H1 (cell line): Measurements from ENCODE around the gene KLHDC1. TPM values are rescaled to one million over a fixed set of nuclear protein-coding genes. Genes with fewer than 3 reads are reported as not detected.

ENCODE experiments used
- CTCF ChIA-PET: fragments of 300-600 bp; sonication (Branson Sonifier 250); formaldehyde crosslinking; loops from one replicate; lab custom pipeline; 2021; ENCODE audit not compliant: partially characterized antibody; lab: Charles Lee
- POLR2A ChIA-PET: fragments of 300-600 bp; sonication (Branson Sonifier 250); formaldehyde crosslinking; loops from one replicate; lab custom pipeline; 2021; ENCODE audit warnings: inconsistent platforms; ENCODE audit not compliant: partially characterized antibody; lab: Charles Lee
- DNase-seq, 2 experiments: peaks; one replicate each; pipeline versions ENCODE4 v3.0.0 to v3.0.0-alpha.2; 2010 to 2022; ENCODE audit warnings: low spot score in 2 of 2, low read depth in 1 of 2, mixed read lengths in 1 of 2
- FAIRE-seq: peaks from 2 replicates; lab custom pipeline; 2011; peaks lifted over from hg19 to GRCh38; lab: Jason Lieb, UNC
- H2AFZ ChIP-seq: 2 replicates; pipeline ENCODE4 v1.8.1; 2012; ENCODE audit warnings: low read length, inconsistent platforms
- H2AK5ac ChIP-seq: 2 replicates; pipeline ENCODE4 v1.6.1; 2013; ENCODE audit warnings: low read depth, low read length
- H2BK120ac ChIP-seq: replicated peaks from 2 replicates; pipeline ENCODE3; 2013; ENCODE audit warnings: low read depth, low read length, inconsistent platforms
- H2BK12ac ChIP-seq: 2 replicates; pipeline ENCODE4 v1.6.1; 2013; ENCODE audit warnings: low read depth, low read length
- H2BK15ac ChIP-seq: 2 replicates; pipeline ENCODE4 v1.6.1; 2013; ENCODE audit warnings: low read length
- H2BK20ac ChIP-seq: 2 replicates; pipeline ENCODE4 v1.6.1; 2013; ENCODE audit warnings: low read length
- H2BK5ac ChIP-seq: 2 replicates; pipeline ENCODE4 v1.6.1; 2013; ENCODE audit warnings: low read depth, low read length
- H3K14ac ChIP-seq: 2 replicates; pipeline ENCODE4 v1.6.1; 2013; ENCODE audit warnings: inconsistent platforms; ENCODE audit not compliant: insufficient read length
- H3K18ac ChIP-seq: 2 replicates; pipeline ENCODE4 v1.6.1; 2013; ENCODE audit warnings: low read length; ENCODE audit errors: extremely low read depth
- H3K23ac ChIP-seq: 2 replicates; pipeline ENCODE4 v1.6.1; 2013; ENCODE audit warnings: inconsistent platforms; ENCODE audit not compliant: insufficient read length
- H3K23me2 ChIP-seq: 2 replicates; pipeline ENCODE4 v1.6.1; 2013; ENCODE audit warnings: low read depth, low read length
- H3K27ac ChIP-seq: 2 replicates; pipeline ENCODE4 v1.6.1; 2011; ENCODE audit warnings: low read depth, low read length, inconsistent platforms
- H3K27me3 ChIP-seq, 4 experiments: replicated peaks in 1 of 4; 1 replicate in 1 of 4; 2 replicates in 3 of 4; pipeline versions ENCODE4 v1.6.1 to v1.8.1; 2011 to 2013; ENCODE audit warnings: low read length in 3 of 4, mild to moderate bottlenecking in 3 of 4, inconsistent platforms in 2 of 4, mixed read lengths in 2 of 4, moderate library complexity in 1 of 4; ENCODE audit not compliant: control insufficient read depth in 3 of 4, insufficient read depth in 3 of 4; ENCODE audit errors: extremely low read depth in 1 of 4
- H3K36me3 ChIP-seq, 4 experiments: 2 replicates each; pipeline versions ENCODE4 v1.6.1 to v1.8.1; 2011 to 2013; ENCODE audit warnings: mild to moderate bottlenecking in 4 of 4, low read length in 3 of 4, moderate library complexity in 2 of 4, control low read depth in 1 of 4, inconsistent platforms in 1 of 4; ENCODE audit not compliant: insufficient read depth in 4 of 4, control insufficient read depth in 2 of 4
- H3K4ac ChIP-seq: replicated peaks from 2 replicates; pipeline ENCODE3; 2013; ENCODE audit warnings: low read length, low read depth, mixed read lengths, inconsistent platforms; ENCODE audit not compliant: insufficient read length
- H3K4me1 ChIP-seq, 4 experiments: replicated peaks in 1 of 4; 1 replicate in 1 of 4; 2 replicates in 3 of 4; pipeline versions ENCODE4 v1.6.1 to v1.8.1; 2011 to 2013; ENCODE audit warnings: low read length in 3 of 4, inconsistent platforms in 2 of 4, mixed read lengths in 1 of 4; ENCODE audit not compliant: insufficient read depth in 4 of 4, control insufficient read depth in 3 of 4
- H3K4me2 ChIP-seq, 2 experiments: 2 replicates each; pipeline versions ENCODE4 v1.6.1 to v1.8.1; 2011 to 2013; ENCODE audit warnings: low read depth in 2 of 2, low read length in 2 of 2, control low read depth in 1 of 2, inconsistent platforms in 1 of 2, mild to moderate bottlenecking in 1 of 2; ENCODE audit not compliant: insufficient read depth in 1 of 2
- H3K4me3 ChIP-seq, 4 experiments: fragments of 200-600, 300-600 bp in 1 of 4; sonication (generic), shearing (Covaris generic), sonication (Bioruptor Twin) in 1 of 4; 2 replicates each; pipeline versions ENCODE4 v1.5.1 to v1.8.1; 2011 to 2016; ENCODE audit warnings: low read length in 4 of 4, low read depth in 3 of 4, control low read depth in 2 of 4, inconsistent platforms in 2 of 4, mild to moderate bottlenecking in 2 of 4, mixed read lengths in 1 of 4, moderate library complexity in 1 of 4; ENCODE audit not compliant: insufficient read depth in 2 of 4; ENCODE audit errors: extremely low read depth in 1 of 4
- H3K56ac ChIP-seq: replicated peaks from 2 replicates; pipeline ENCODE3; 2013; ENCODE audit warnings: low read depth, mild to moderate bottlenecking, mixed read lengths, low read length, inconsistent platforms; ENCODE audit not compliant: insufficient read length
- H3K79me1 ChIP-seq: 2 replicates; pipeline ENCODE4 v1.6.1; 2013; ENCODE audit warnings: low read depth, low read length, control low read depth
- H3K79me2 ChIP-seq, 2 experiments: 2 replicates each; pipeline versions ENCODE4 v1.6.1 to v1.8.1; 2012 to 2013; ENCODE audit warnings: low read length in 2 of 2, mild to moderate bottlenecking in 2 of 2, inconsistent platforms in 1 of 2; ENCODE audit not compliant: insufficient read depth in 2 of 2, control insufficient read depth in 1 of 2
- H3K9ac ChIP-seq, 4 experiments: replicated peaks in 1 of 4; 1 replicate in 1 of 4; 2 replicates in 3 of 4; pipeline versions ENCODE4 v1.6.1 to v1.8.1; 2011 to 2013; ENCODE audit warnings: low read depth in 3 of 4, low read length in 3 of 4, control low read depth in 2 of 4, mild to moderate bottlenecking in 2 of 4, moderate library complexity in 2 of 4, inconsistent platforms in 1 of 4; ENCODE audit errors: extremely low read depth in 1 of 4
- H3K9me3 ChIP-seq, 2 experiments: 2 replicates each; pipeline versions ENCODE4 v1.6.1 to v1.8.1; 2012 to 2013; ENCODE audit warnings: mild to moderate bottlenecking in 2 of 2, moderate library complexity in 2 of 2, control low read depth in 1 of 2, inconsistent platforms in 1 of 2, low read depth in 1 of 2, low read length in 1 of 2, mixed read lengths in 1 of 2; ENCODE audit not compliant: insufficient read depth in 2 of 2
- H4K20me1 ChIP-seq, 2 experiments: replicated peaks in 1 of 2; 2 replicates each; pipeline versions ENCODE3 to v1.8.1; 2011 to 2013; ENCODE audit warnings: inconsistent platforms in 2 of 2, low read length in 2 of 2, mild to moderate bottlenecking in 1 of 2; ENCODE audit not compliant: insufficient read depth in 2 of 2, control insufficient read depth in 1 of 2
- H4K5ac ChIP-seq: 2 replicates; pipeline ENCODE4 v1.6.1; 2013; ENCODE audit warnings: low read length, low read depth, mixed read lengths, inconsistent platforms; ENCODE audit not compliant: insufficient read length
- H4K8ac ChIP-seq: 2 replicates; pipeline ENCODE4 v1.8.0; 2013; ENCODE audit warnings: mild to moderate bottlenecking, moderate library complexity, low read length, inconsistent platforms; ENCODE audit not compliant: insufficient read depth; ENCODE audit errors: extremely low read depth
- H4K91ac ChIP-seq: replicated peaks from 2 replicates; pipeline ENCODE3; 2013; ENCODE audit warnings: low read length, mixed read lengths, inconsistent platforms; ENCODE audit not compliant: insufficient read length
- JUND ChIP-seq: IDR thresholded peaks from 2 replicates; pipeline ENCODE4 v1.6.1; 2011; ENCODE audit warnings: mild to moderate bottlenecking, improper control_type of control experiment, low read length
- WGBS, 2 experiments: shearing (Covaris generic) in 1 of 2; methylation state at CpG; one replicate each; pipeline versions ENCODE4 v1.1.6 to v1.1.7; 2013 to 2015; ENCODE audit warnings: low lambda C conversion rate in 2 of 2, mixed read lengths in 2 of 2, inconsistent platforms in 1 of 2, low coverage in 1 of 2, missing lambda C conversion rate in 1 of 2; ENCODE audit not compliant: insufficient replicate concordance in 2 of 2, insufficient coverage in 1 of 2, insufficient read length in 1 of 2; ENCODE audit errors: extremely low coverage in 1 of 2, missing lambda C conversion rate in 1 of 2; 5-methylcytosine and 5-hydroxymethylcytosine counted together
- polyA plus RNA-seq, 7 experiments: library from polyadenylated mRNA; depleted of rRNA in 3 of 7; stranded (reverse) in 5 of 7; unstranded in 2 of 7; fragments of >200 nt in 5 of 7; fragments of 200-250 nt in 2 of 7; gene quantifications; 1 replicate in 5 of 7; 2 replicates in 1 of 7; 4 replicates in 1 of 7; pipeline versions ENCODE4 v1.2.1 to v1.2.3, GENCODE V29; 2011 to 2013; ENCODE audit warnings: missing spikeins in 2 of 7, mixed read lengths in 2 of 7
- total RNA-seq: library from RNA; stranded (reverse); fragmentation: NEBNext Ultra II Directional; extraction: Animal tissue kit (Norgen Biotek cat#: 25700); gene quantifications from 2 replicates; pipeline ENCODE4 v1.2.1, GENCODE V29; 2021
- TF ChIP-seq, protein P1 (sequence below), 3 experiments: IDR thresholded peaks; 1 replicate in 2 of 3; 2 replicates in 1 of 3; pipeline versions ENCODE4 v1.5.1 to v1.6.1; 2011; ENCODE audit warnings: low read length in 3 of 3, mild to moderate bottlenecking in 3 of 3, inconsistent platforms in 2 of 3, low read depth in 1 of 3, moderate library complexity in 1 of 3; ENCODE audit not compliant: insufficient read depth in 1 of 3; ENCODE audit errors: control extremely low read depth in 1 of 3

Gene KLHDC1
- total and polyA plus RNA-seq, 2 of the 8 experiments (the other 6 are each of a cell fraction or from before 2014, with no cell fraction given) = 0.08 TPM; not detected in 1

DNA sequence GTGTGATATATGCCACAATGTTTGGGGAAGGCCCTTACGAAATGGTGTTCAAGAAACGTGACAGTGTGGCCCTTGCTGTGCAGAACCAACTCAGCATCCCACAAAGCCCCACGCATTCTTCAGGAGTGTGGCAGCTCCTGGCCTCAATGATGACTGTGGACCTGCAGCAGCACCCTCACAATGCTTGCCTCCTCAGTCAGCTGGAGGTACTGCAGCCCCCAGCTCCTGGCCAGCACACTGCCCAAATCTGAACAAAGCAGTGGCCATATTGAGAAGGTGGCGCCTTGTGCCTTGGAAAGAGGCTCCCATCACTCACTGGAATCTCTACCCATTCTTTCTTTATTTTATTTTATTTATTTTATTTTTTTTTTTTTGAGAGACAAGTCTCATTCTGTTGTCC, 15.3 kb upstream of the KLHDC1 start:
- POLR2A ChIA-PET = interaction anchor here (0.9 to 1.8 kb wide), 4 partner anchors 10 to 90 kb away, joined by 3 to 11 read pairs (median 4); partner anchors contain the start of genes KLHDC2 and POLE2
- CTCF ChIA-PET = interaction anchor here (0.9 to 1.6 kb wide), 4 partner anchors 9 to 41 kb away, joined by 3 to 4 read pairs (median 3); no protein-coding TSS in a partner anchor

More for the DNA sequence above, 15.3 kb upstream of the KLHDC1 start:
- H3K18ac ChIP-seq = no peak overlapping the region
- no peak overlapping the region for H2BK120ac ChIP-seq
- no peak overlapping the region for H3K4me2 ChIP-seq
- H3K23me2 ChIP-seq = no peaks in the 10 kb centered on the region
- no peak overlapping the region for H2BK12ac ChIP-seq
- H4K20me1 ChIP-seq = peaks cover 0 to 4% of the 10 kb centered on the region in 2 experiments
- H3K4me1 ChIP-seq = no peaks in the 10 kb centered on the region
- H3K27ac ChIP-seq = no peak overlapping the region
- no peak overlapping the region for H2BK20ac ChIP-seq
- H2AK5ac ChIP-seq = no peak overlapping the region
- H2BK15ac ChIP-seq = no peak overlapping the region
- H3K79me1 ChIP-seq = no peaks in the 10 kb centered on the region
- H3K23ac ChIP-seq = no peak overlapping the region
- 90% methylated on average over 4 of the region's 4 CpGs; no CpG with 5 or more reads in 1 of the 2 experiments for WGBS, 2 experiments
- no peak overlapping the region for H3K9ac ChIP-seq
- no peak for TF ChIP-seq JUND
- TF ChIP-seq, protein P1, sequence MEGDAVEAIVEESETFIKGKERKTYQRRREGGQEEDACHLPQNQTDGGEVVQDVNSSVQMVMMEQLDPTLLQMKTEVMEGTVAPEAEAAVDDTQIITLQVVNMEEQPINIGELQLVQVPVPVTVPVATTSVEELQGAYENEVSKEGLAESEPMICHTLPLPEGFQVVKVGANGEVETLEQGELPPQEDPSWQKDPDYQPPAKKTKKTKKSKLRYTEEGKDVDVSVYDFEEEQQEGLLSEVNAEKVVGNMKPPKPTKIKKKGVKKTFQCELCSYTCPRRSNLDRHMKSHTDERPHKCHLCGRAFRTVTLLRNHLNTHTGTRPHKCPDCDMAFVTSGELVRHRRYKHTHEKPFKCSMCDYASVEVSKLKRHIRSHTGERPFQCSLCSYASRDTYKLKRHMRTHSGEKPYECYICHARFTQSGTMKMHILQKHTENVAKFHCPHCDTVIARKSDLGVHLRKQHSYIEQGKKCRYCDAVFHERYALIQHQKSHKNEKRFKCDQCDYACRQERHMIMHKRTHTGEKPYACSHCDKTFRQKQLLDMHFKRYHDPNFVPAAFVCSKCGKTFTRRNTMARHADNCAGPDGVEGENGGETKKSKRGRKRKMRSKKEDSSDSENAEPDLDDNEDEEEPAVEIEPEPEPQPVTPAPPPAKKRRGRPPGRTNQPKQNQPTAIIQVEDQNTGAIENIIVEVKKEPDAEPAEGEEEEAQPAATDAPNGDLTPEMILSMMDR (IDR thresholded peaks at IDR 0.05; ENCODE audit: control extremely low read depth in 1 of 3, insufficient read depth in 1 of 3, low read depth in 1 of 3, low read length in 3 of 3) = peak in 2 of 3 experiments; percentile 35 to 36; a peak in 2 of 4 replicates
- TF ChIP-seq, all 59 proteins: peak for 1
- Histone ChIP-seq H2AFZ (no peak overlapping the region), H2BK5ac (no peak overlapping the region), H3K4me3 (no peak overlapping the region), H3K79me2 (no peaks in the 10 kb centered on the region), H3K14ac (no peak overlapping the region), H3K27me3 (no peaks in the 10 kb centered on the region), H3K36me3 (peaks cover 0 to 53% (median 25%) of the 10 kb centered on the region in 4 experiments; a peak in 7 of 8 replicates), H4K5ac (no peak overlapping the region), H3K4ac (no peak overlapping the region), H4K8ac (no peak overlapping the region), H4K91ac (no peak overlapping the region), H3K9me3 (no peaks in the 10 kb centered on the region), H3K56ac (no peak overlapping the region)
- DNase-seq = no peak
- no peak for FAIRE-seq
